Gastroesophageal sphincter (tissue), 3 donors: ENCODE results near the gene MORN5.

ENCODE experiments used
- EP300 ChIP-seq: sonication (generic); formaldehyde crosslinking; IDR thresholded peaks from one replicate; pipeline ENCODE4 v1.6.1; 2017; ENCODE audit warnings: antibody characterized with exemption, mild to moderate bottlenecking
- POLR2A ChIP-seq, 2 donors: fragments of 450-650 bp; IDR thresholded peaks; one replicate each; pipeline ENCODE4 v1.6.1; 2017; ENCODE audit warnings: antibody characterized with exemption in 2 of 2, mild to moderate bottlenecking in 2 of 2, moderate library complexity in 1 of 2
- POLR2AphosphoS5 ChIP-seq: sonication (generic); formaldehyde crosslinking; IDR thresholded peaks from one replicate; pipeline ENCODE4 v1.6.1; 2017; ENCODE audit warnings: antibody characterized with exemption
- TF ChIP-seq, protein P1 (sequence below), 4 experiments: fragments of 200-600 bp in 2 of 4; fragments of 450-650 bp in 2 of 4; sonication (generic) in 1 of 4; IDR thresholded peaks; one replicate each; pipeline ENCODE4 v1.5.1; 2017 to 2019; ENCODE audit warnings: antibody characterized with exemption in 4 of 4, mild to moderate bottlenecking in 2 of 4, moderate library complexity in 2 of 4

DNA sequence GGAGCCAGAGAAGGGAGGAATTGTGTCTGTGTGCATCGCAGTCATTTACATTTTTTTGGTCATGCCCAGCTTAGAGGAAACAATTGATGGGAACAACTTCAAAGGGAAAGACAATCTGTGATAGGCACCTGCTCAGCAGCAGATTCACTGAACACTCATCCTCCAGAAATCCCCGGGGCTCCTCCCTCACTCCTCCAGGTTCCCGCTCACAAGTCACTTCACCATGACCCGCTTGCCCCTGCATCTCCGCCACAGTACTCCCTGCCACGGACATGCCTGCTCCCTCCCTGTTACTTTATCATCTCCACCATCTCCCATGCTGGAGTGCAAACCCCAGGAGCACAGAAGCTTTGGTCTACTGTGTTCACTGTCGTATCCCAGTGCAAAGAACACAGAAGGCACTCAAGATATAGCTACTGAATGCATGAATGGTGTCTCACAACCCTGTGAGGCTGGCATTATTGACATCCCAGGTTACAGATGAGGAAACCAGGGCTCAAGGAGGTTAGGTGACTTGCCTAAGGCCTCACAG is 52.8 kb downstream of the MORN5 start:
- TF ChIP-seq, protein P1, sequence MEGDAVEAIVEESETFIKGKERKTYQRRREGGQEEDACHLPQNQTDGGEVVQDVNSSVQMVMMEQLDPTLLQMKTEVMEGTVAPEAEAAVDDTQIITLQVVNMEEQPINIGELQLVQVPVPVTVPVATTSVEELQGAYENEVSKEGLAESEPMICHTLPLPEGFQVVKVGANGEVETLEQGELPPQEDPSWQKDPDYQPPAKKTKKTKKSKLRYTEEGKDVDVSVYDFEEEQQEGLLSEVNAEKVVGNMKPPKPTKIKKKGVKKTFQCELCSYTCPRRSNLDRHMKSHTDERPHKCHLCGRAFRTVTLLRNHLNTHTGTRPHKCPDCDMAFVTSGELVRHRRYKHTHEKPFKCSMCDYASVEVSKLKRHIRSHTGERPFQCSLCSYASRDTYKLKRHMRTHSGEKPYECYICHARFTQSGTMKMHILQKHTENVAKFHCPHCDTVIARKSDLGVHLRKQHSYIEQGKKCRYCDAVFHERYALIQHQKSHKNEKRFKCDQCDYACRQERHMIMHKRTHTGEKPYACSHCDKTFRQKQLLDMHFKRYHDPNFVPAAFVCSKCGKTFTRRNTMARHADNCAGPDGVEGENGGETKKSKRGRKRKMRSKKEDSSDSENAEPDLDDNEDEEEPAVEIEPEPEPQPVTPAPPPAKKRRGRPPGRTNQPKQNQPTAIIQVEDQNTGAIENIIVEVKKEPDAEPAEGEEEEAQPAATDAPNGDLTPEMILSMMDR (IDR thresholded peaks at IDR 0.05): no peak
- TF ChIP-seq POLR2A (IDR thresholded peaks at IDR 0.05): no peak
- TF ChIP-seq POLR2AphosphoS5: no peak
- no peak for TF ChIP-seq EP300
